DMS153 (cell line): Measurements from ENCODE around the gene PRRT1.
"Not testable (repeated sequence)": the region's sequence is repeated elsewhere in the genome, so short reads cannot be mapped to it uniquely, and the experiment has no call there.

Source experiments
- DNase-seq: peaks from one replicate; lab custom pipeline; 2025; lab: John Stamatoyannopoulos, UW

PRRT1 gene

DNA sequence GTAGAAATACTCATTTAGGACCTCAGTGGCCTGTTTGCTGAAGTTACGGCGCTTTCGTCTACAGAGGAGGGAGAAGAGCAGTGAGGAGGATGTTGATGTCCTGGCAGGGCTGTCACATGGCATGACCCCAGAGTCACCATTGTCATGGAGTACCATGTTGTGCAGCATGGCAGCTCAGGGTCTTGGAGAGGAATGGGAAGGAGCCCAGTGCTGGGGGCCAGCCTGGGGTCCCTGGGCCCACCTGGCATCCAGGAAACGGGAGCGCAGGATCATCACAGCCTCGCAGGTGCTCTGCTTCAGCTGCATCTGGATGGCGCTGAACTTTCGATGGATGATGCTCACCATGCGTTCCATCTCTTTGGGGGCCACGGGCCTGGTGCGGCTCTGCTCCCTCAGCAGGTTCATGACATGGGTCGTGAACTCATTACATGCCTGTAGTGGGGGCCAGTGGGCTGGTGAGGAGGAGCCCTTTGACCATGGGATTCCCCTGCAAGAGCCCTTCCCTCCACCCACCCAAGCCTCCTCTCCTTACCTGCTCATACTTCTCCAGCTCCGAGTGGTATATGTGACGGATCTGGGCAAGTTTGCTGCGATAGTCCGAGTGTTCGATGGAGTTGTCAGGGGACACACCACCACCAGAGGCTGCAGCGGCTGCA, 36.1 kb upstream of the PRRT1 start:
- not testable (repeated sequence) for DNase-seq

- no peak for DNase-seq
Observed at GRCh38 chr6:32187009-32187709, 35.4 kb upstream of the PRRT1 start.

- not testable (repeated sequence) for DNase-seq
Observed at GRCh38 chr6:32186151-32186840, 34.6 kb upstream of the PRRT1 start.

GRCh38 chr6:32185681-32186131, 34.0 kb upstream of the PRRT1 start:
- not testable (repeated sequence) for DNase-seq

GRCh38 chr6:32184084-32184640, 32.4 kb upstream of the PRRT1 start, which contains the start of gene AGER:
TSS of gene AGER (minus strand) at chr6:32184253. CDS start at chr6:32184222, 31 bp downstream.
- no peak for DNase-seq

GRCh38 chr6:32183483-32184083, 31.8 kb upstream of the PRRT1 start:
- no peak for DNase-seq

DNA sequence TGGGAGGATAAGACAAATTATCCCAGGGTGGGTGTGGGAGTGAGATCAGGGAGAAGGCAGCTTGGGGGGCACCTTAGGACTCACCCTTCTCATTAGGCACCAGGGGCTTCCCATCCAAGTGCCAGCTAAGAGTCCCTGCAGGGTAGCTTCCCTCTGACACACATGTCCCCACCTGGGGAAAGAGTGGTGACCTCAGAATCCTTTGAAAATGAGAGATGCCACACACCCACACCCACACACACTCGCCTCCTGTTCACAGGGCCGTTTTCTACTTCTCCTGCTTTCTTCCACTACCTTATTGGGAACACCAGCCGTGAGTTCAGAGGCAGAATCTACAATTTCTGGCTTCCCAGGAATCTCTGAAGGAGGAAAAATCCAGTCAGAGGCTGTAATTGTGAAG, 31.3 kb upstream of the PRRT1 start:
- DNase-seq = no peak

DNA sequence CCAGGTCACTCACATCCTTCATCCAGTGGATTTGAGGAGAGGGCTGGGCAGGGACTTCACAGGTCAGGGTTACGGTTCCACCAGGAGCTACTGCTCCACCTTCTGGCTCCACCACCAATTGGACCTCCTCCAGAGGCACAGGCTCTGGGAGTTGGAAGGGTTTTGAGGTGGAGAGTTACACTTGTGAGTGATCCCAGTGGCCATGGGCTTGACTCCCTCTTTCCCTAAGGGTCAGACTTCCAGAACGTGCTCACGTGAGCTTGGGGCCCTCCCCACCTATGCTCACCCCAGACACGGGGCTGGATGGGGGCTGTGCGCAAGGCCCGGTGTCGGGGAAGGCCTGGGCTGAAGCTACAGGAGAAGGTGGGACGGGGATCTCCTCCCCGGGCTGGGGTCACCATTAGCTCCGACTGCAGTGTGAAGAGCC, 30.8 kb upstream of the PRRT1 start:
- DNase-seq = no peak

- no peak for DNase-seq
Observed at GRCh38 chr6:32181915-32182529, 30.3 kb upstream of the PRRT1 start.

DNA sequence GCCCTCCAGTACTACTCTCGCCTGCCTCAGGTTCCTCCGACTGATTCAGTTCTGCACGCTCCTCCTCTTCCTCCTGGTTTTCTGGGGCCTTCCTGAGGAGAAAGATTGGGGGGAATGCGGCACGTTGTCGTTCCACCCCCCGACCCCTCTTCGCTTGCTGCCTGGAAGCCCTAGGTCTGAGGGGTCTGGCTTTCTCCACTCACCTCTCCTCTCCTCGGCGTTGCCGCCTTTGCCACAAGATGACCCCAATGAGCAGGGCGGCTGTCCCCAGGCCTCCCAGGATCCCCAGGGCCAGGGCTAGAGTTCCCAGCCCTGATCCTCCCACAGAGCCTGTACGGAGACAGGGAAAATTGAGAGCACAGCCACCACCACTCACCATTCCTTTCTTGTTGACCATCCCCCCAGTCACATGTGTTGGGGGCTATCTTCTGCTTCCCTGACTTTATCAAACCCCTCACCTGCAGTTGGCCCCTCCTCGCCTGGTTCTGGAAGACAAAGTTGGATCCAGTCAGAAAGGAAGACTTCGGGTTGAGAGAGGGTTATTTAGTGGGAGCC, 29.5 kb upstream of the PRRT1 start:
- no peak for DNase-seq

GRCh38 chr6:32179766-32180405, 28.1 kb upstream of the PRRT1 start:
- no peak for DNase-seq

DNA sequence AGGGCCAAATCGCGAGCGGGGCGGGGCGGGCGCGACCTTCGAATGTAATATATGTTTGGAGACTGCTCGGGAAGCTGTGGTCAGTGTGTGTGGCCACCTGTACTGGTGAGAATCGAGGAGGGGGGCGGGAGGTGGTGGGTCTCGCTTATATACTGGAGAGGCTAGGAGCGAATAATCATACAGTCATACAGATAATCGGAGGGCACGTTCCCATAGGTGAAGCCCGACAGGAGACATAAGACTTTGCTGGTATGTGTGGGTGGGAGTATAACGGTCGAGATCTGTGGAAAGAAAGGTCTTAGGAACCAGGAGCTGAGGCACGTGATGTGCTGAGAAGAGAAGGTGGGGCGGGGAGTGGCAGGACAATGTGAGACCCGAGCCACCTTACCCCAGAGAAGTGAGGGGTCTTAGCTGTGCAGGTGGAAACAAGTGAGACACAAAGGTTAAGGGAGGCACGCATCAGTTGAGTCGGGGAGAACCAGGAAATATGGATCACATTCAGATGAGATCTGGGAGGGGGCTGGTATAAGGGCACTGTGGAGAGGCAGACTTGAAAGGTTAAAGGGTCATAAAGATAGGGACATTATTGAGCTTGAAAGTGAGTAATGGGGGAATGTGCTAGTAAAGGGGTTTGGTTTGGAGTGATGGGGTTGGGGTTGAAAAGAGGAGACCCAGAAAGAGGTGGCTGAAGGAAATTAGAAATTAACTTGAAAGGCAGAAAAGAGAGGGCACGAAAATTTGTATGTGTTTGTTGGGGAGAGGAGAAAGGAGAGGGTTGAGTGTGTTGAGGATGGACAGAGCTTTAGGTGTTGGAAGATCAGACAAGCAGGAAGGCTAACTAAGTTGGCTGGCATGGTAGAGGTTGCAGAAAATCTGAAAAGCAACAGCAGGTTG, 27.1 kb upstream of the PRRT1 start:
- DNase-seq = no peak

GRCh38 chr6:32177788-32178546, 26.2 kb upstream of the PRRT1 start, which contains the start of gene RNF5:
TSS of gene RNF5 (plus strand) at chr6:32178405. CDS start at chr6:32178512, 107 bp downstream.
- peak; percentile 100 for DNase-seq

DNA sequence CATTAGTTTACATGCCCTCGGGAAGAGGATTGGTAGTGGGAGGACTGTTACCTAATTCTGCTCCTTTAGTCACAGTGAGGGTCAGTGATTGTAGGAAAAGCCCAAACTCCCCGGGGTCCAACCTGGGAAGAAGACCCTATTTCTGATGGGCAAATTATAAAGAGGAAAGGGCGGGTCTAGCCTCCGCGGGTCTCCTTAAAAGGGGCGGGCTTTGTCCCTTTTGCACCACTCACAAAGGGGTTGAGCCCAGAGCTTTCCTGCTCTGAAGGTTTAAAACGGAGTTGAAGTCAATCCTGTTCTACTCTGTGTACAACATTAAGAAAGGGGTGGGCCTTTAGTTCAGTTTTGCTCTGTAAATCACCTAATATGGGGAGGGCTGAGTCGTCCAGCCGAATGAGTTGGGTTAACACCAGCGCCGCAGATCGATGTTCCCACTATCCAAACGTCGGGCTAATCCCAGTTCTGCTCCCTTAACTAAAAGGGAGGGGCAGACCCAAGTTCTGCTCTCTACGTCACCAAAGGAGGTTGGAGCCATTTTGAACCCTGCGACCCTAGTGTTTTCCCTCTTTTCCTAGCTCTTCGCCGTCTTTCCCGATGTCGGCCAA, 25.5 kb upstream of the PRRT1 start:
- peak; percentile 60 for DNase-seq

DNA sequence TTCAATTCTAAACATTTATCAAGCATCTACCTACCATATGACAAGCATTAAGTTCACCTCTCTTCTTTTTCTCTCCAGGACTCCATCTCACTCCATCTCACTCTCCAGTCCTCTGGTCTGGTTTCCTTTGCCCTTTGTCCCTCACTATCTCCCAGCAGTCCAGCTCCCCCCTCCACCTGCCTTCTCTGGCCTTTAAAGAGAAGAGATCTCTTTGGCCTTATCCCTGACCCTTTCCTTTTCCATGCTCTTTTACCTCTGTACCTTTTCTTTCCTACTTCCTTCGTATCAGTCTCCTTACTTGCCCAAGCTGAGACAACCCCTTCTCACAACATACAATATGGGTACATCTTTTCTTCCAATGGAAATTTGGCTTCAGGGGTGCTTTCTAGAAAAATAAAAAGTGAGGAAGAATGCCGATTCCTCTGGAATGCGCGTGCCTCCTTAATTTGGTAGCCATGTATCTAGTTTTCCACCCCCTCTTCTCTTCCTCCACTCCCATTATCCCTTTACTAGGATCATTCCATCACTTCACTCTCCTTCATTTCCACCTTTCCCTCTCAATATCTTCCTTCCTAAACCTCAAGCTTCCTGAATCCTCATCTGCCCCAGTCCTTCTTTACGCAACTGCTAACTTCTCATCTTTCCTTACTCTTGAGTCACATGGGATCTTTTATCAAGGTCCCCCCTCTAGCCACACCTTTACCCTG, 24.9 kb upstream of the PRRT1 start:
- DNase-seq = no peak

GRCh38 chr6:32175711-32176475, 24.2 kb upstream of the PRRT1 start, which contains the start of gene AGPAT1:
TSS of gene AGPAT1 (minus strand) at chr6:32176084. CDS start at chr6:32171496, 4,588 bp downstream.
- peak; percentile 90 for DNase-seq

DNA sequence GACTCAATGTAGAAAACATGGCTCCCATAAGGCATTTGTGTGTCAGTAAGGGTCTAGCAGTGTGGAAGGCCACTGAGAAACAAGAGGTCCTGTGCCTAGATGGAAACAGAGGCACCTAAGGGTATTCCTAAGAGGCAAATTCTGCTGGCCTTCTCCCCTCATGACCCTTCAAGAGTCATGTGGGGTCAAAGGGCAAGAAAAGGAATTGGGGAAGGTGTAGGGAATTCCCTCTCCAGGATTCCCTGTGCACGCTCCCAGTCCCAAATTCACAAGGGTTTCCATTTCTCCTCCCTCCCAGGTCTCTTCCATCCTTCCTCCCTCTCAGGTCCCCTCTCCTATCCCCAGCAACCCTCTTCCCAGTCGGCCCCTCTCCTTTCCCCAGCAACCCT, 23.6 kb upstream of the PRRT1 start:
- DNase-seq = no peak
